22Rv1 (cell line): Measurements from ENCODE around the gene HDAC2.

Experiments
- H3K27ac ChIP-seq: fragments of 450-650 bp; 2 replicates; pipeline ENCODE4 v1.5.1; 2017
- ZFX ChIP-seq: fragments of 450-650 bp; IDR thresholded peaks from 2 replicates; pipeline ENCODE4 v1.6.1; 2017; ENCODE audit warnings: antibody characterized with exemption, borderline replicate concordance
- TF ChIP-seq, protein P1 (sequence below): fragments of 450-650 bp; IDR thresholded peaks from 2 replicates; pipeline ENCODE4 v1.5.1; 2017; ENCODE audit warnings: mild to moderate bottlenecking

HDAC2 gene

DNA sequence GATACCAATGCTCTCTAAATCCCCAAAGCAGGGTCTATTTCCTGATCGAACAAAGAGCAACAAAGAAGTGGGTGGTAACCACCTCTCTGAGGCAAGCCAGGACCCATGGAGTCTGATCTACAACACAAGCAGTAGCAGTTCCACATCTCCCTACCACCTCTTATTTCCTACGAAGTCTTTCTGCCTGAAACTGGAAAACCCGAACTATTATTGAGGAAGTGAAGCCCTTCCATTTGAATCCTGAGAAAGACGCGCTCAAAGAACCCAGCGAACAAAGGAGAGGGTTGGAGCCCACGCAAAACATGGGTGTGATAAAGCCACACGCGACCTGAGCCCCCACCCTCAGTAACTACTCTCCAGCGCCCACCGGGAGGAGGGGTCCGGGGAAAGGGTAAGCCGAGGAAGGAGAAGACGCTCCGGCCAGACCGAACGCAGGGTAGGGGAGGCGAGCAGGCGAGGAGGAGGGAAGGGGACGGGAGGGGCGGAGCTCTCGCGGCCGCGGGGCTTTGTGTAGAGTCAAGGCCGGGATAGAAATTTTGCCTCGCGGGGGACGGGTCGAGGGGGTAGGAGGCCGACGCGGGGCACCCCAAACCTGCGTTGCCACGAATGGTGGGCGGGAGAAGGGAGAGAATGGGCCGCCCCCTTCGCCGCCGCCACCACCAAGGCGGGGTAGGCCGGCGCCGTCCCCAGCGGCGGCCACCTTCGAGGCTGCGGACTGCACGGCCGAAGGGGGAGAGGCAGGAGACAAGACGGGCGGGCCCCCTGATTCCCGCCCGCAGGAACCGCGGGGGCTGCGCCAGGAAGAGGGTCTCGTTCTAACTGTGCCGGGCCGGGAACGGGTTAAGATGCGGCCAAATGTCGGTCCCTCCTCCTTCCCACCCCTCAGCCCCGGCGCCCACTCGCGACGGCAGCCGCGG lies 802 bp downstream of the HDAC2 start:
- H3K27ac ChIP-seq = peak overlapping the region; percentile 83
- TF ChIP-seq, protein P1, sequence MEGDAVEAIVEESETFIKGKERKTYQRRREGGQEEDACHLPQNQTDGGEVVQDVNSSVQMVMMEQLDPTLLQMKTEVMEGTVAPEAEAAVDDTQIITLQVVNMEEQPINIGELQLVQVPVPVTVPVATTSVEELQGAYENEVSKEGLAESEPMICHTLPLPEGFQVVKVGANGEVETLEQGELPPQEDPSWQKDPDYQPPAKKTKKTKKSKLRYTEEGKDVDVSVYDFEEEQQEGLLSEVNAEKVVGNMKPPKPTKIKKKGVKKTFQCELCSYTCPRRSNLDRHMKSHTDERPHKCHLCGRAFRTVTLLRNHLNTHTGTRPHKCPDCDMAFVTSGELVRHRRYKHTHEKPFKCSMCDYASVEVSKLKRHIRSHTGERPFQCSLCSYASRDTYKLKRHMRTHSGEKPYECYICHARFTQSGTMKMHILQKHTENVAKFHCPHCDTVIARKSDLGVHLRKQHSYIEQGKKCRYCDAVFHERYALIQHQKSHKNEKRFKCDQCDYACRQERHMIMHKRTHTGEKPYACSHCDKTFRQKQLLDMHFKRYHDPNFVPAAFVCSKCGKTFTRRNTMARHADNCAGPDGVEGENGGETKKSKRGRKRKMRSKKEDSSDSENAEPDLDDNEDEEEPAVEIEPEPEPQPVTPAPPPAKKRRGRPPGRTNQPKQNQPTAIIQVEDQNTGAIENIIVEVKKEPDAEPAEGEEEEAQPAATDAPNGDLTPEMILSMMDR = no peak
- TF ChIP-seq ZFX = no peak

DNA sequence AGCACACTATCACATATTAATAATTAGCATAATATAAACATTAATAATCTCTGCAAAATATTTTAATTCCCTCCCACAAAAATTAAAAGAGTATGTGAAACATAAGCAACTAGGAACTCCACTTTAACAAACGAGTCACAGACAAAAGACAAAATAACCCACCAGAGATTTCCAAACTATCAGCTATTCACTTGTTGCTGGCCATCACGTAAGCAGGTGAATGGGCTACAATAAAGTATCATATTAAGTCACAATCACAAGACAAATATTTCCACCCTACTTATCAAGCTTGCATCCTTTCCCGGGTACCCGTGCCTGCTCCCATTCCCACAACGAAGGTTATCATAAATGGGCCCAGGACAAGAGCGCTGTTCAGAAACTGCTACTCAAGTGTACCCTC lies 2.5 kb downstream of the HDAC2 start:
- TF ChIP-seq ZFX = no peak
- TF ChIP-seq, protein P1 = no peak
- no peak overlapping the region for H3K27ac ChIP-seq

DNA sequence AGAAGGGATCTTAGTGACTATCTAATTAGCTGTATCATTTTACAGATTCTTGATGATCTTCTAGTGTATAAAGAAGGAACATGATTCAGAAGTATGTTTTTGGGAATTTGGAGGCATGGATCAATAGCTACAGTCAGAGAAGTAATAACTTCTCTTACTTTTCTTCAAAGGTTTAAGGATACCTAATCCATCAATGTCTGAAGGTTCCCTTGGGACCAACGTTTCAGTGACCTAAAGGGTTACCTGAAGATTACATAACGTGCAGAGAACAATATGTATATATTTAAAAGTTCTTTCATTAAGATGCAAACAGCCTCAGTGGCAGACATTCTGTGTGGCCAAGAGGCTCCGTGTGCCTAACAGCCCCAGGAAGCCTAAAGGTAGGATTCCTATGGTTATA lies 3.2 kb downstream of the HDAC2 start:
- H3K27ac ChIP-seq = no peak overlapping the region
- TF ChIP-seq, protein P1 = no peak
- no peak for TF ChIP-seq ZFX

DNA sequence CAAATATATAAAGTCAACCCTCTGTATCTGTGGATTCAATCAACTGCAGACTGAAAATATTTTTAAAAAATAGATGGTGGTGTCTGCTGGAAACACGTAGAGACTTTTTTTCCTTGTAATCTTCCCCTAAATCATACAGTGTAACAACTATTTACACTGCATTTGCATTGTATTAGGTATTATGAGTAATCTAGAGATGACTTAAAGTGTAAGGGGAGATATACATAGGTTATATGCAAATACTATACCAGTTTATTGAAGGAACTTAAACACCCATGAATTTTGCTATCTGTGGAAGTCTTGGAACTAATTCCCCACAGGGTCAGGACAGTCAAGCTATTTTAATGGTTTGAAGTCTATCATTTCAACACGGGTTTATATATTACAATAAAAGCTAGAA lies 10.2 kb downstream of the HDAC2 start:
- TF ChIP-seq ZFX = no peak
- TF ChIP-seq, protein P1 = no peak
- no peak overlapping the region for H3K27ac ChIP-seq

DNA sequence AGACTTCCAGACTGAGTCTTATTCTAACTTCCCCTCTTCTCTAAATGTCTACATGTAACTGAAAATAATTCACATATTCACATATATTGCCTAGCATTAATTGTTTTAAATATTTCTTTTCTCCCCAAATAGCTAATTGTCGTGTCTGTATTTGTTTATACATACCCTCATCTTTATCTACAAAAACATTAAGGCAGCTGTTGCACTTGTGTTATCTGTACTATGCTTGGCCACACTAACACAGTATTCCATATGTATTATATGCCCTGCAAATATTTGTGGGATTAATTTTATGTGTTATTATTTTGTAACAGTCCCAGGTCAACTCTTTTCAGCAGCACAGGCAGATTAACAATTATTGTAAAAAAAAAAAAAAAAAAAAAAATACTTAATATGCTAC lies 11.7 kb downstream of the HDAC2 start:
- no peak for TF ChIP-seq ZFX
- no peak overlapping the region for H3K27ac ChIP-seq

DNA sequence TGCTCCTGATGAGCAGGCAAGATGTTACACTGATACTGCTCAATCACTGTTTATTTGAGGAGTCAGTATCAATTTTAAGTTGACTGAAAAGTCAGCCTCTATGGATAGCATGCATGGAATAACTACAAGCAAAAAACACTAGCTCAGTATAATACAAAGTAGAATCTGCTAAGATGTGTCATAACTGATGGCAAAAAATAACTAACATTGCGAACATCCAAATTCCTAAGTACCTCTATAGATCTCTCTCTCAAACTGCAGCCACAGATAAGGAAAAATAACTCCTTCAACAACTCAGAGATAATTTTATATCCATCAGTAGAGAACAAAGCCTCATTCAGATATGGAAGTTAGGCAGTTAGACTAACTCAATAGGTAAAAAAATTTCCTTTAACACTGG lies 16.3 kb downstream of the HDAC2 start:
- TF ChIP-seq, protein P1 = no peak
- no peak for TF ChIP-seq ZFX
- H3K27ac ChIP-seq = no peak overlapping the region

DNA sequence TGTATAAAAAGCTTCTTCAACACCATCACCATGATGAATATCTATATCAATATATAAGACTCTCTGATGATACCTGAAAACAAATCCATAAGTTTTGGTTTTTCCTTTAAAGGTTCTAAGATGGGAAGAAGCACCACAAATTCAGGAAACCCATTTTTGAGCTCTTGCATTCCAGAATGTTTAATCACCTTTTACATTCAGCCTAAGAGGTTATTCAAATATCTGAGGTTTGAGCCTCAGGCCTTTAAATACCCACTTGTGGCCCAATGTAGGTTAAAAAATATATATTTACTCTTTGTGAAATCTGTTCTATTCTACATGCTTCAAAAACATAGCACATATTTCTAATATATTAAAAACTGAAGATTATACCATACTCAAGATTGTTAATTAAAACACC lies 17.6 kb downstream of the HDAC2 start:
- no peak overlapping the region for H3K27ac ChIP-seq
- TF ChIP-seq, protein P1 = no peak
- no peak for TF ChIP-seq ZFX
